K562 (cell line): ENCODE measurements around the gene IPO8. TPM values are rescaled to one million over a fixed set of nuclear protein-coding genes. Genes with fewer than 3 reads are reported as not detected.

Experiments used
- ATAC-seq: fragments of 200-7000 bp; cut with Tn5 transposase; 3 replicates; pipeline ENCODE4 v1.9.1; 2020; ENCODE audit warnings: moderate library complexity
- BruUV-seq: library from RNA; stranded (reverse); fragments of 400-500 nt; replicated peaks from 2 replicates; lab custom pipeline; 2021; lab: Mats Ljungman, UMichigan
- CTCF ChIA-PET: fragments of 300-600 bp; formaldehyde crosslinking; extraction: SDS; loops from one replicate; lab custom pipeline; 2021; ENCODE audit warnings: low intra/inter-chr PET ratio; lab: Yijun Ruan, JAX
- POLR2A ChIA-PET: fragments of 300-600, 350-650 bp; sonication (Branson Sonifier 250); formaldehyde crosslinking; extraction: SDS; loops from one replicate; lab custom pipeline; 2021; ENCODE audit warnings: antibody characterized with exemption, inconsistent platforms; lab: Yijun Ruan, JAX
- DNase-seq, 4 experiments: peaks; one replicate each; pipeline versions ENCODE4 v3.0.0 to v3.0.0-alpha.2; 2011 to 2018; ENCODE audit warnings: low spot score in 3 of 4, mixed read lengths in 3 of 4; ENCODE audit errors: extremely low read depth in 1 of 4
- FAIRE-seq: peaks from 2 replicates; lab custom pipeline; 2011; peaks lifted over from hg19 to GRCh38; lab: Jason Lieb, UNC
- H2AFZ ChIP-seq: 2 replicates; pipeline ENCODE4 v1.6.0; 2011; ENCODE audit warnings: low read depth, low read length, control low read depth, inconsistent platforms
- H3K27ac ChIP-seq: fragments of 200-600 bp; 3 replicates; pipeline ENCODE4 v1.8.0; 2011; ENCODE audit warnings: low read depth, mild to moderate bottlenecking, control low read depth, inconsistent platforms, low read length, moderate library complexity, mixed read lengths; ENCODE audit errors: extremely low read depth
- H3K27me3 ChIP-seq, 2 experiments: fragments of 300-600 bp in 1 of 2; 2 replicates in 1 of 2; 3 replicates in 1 of 2; pipeline versions ENCODE4 v1.6.0 to v1.8.0; 2011; ENCODE audit warnings: inconsistent platforms in 2 of 2, low read length in 2 of 2, mild to moderate bottlenecking in 1 of 2, mixed read lengths in 1 of 2, moderate library complexity in 1 of 2; ENCODE audit not compliant: control insufficient read depth in 2 of 2, insufficient read depth in 2 of 2
- H3K36me3 ChIP-seq: fragments of 300-600 bp; 3 replicates; pipeline ENCODE4 v1.8.0; 2011; ENCODE audit warnings: mild to moderate bottlenecking, low read length, inconsistent platforms; ENCODE audit not compliant: control insufficient read depth, insufficient read depth
- H3K4me1 ChIP-seq, 2 experiments: fragments of 200-600 bp in 1 of 2; replicated peaks in 1 of 2; 2 replicates in 1 of 2; 3 replicates in 1 of 2; pipeline versions ENCODE4 v1.5.1 to v1.8.0; 2011; ENCODE audit warnings: inconsistent platforms in 2 of 2, low read length in 2 of 2, mild to moderate bottlenecking in 1 of 2, mixed read lengths in 1 of 2, moderate library complexity in 1 of 2; ENCODE audit not compliant: control insufficient read depth in 2 of 2, insufficient read depth in 2 of 2
- H3K4me2 ChIP-seq: 2 replicates; pipeline ENCODE4 v1.6.1; 2011; ENCODE audit warnings: low read length, control low read depth, inconsistent platforms, mixed read lengths; ENCODE audit not compliant: insufficient read depth
- H3K4me3 ChIP-seq: fragments of 200-600 bp; sonication (generic), shearing (Covaris generic); 2 replicates; pipeline ENCODE4 v1.5.1; 2016; ENCODE audit warnings: control low read depth, inconsistent platforms
- H3K79me2 ChIP-seq: fragments of 200-600 bp; 3 replicates; pipeline ENCODE4 v1.8.0; 2011; ENCODE audit warnings: low read length, inconsistent platforms; ENCODE audit not compliant: control insufficient read depth, insufficient read depth
- H3K9ac ChIP-seq, 2 experiments: 2 replicates each; pipeline versions ENCODE4 v1.6.0 to v1.6.1; 2011; ENCODE audit warnings: low read depth in 2 of 2, low read length in 2 of 2, control low read depth in 1 of 2, inconsistent platforms in 1 of 2, mild to moderate bottlenecking in 1 of 2, mixed read lengths in 1 of 2; ENCODE audit not compliant: insufficient read depth in 1 of 2
- H3K9me1 ChIP-seq: one replicate; pipeline ENCODE4 v1.6.0; 2011; ENCODE audit warnings: inconsistent platforms, mild to moderate bottlenecking, low read length, moderate library complexity; ENCODE audit not compliant: control insufficient read depth, insufficient read depth
- H3K9me3 ChIP-seq: replicated peaks from 2 replicates; pipeline ENCODE4 v1.5.1; 2011; ENCODE audit warnings: low read depth, low read length, inconsistent platforms; ENCODE audit not compliant: control insufficient read depth, insufficient read depth
- H4K20me1 ChIP-seq: replicated peaks from 2 replicates; pipeline ENCODE4 v1.6.1; 2011; ENCODE audit warnings: low read length, inconsistent platforms, mixed read lengths; ENCODE audit not compliant: control insufficient read depth, insufficient read depth
- BHLHE40 ChIP-seq: IDR thresholded peaks from 2 replicates; pipeline ENCODE4 v1.6.1; 2011; ENCODE audit warnings: low read length, improper control_type of control experiment
- DDX20 ChIP-seq: fragments of 450-650 bp; IDR thresholded peaks from 2 replicates; pipeline ENCODE4 v1.6.1; 2016; ENCODE audit warnings: missing genetic modification characterization, low read depth, mild to moderate bottlenecking, missing compliant biosample characterization, moderate library complexity
- ETV6 ChIP-seq, 3 experiments: fragments of 150-350 bp in 1 of 3; sonication (generic) in 1 of 3; formaldehyde crosslinking in 1 of 3; IDR thresholded peaks; 2 replicates each; pipeline versions ENCODE4 v1.6.1 to v1.8.0; 2014 to 2022; ENCODE audit warnings: borderline replicate concordance in 2 of 3, low read depth in 2 of 3, antibody characterized with exemption in 1 of 3, low read length in 1 of 3, mild to moderate bottlenecking in 1 of 3, missing genetic modification reagents in 1 of 3
- MAZ ChIP-seq, 2 experiments: fragments of 450-650 bp in 1 of 2; sonication (generic) in 1 of 2; formaldehyde crosslinking; IDR thresholded peaks in 1 of 2; conservative IDR thresholded peaks in 1 of 2; 2 replicates each; pipeline versions ENCODE4 v1.4.0 to v1.5.0; 2020; ENCODE audit warnings: mild to moderate bottlenecking in 1 of 2, missing genetic modification reagents in 1 of 2
- NCOA1 ChIP-seq: fragments of 450-650 bp; IDR thresholded peaks from 2 replicates; pipeline ENCODE4 v1.6.1; 2016; ENCODE audit warnings: low read depth
- ZNF695 ChIP-seq: fragments of 450-650 bp; formaldehyde crosslinking; IDR thresholded peaks from 2 replicates; pipeline ENCODE4 v1.4.0; 2020; ENCODE audit warnings: mild to moderate bottlenecking, moderate library complexity
- WGBS: fragments of 100-300 bp; shearing (Covaris generic); methylation state at CpG from one replicate; pipeline ENCODE4 v1.1.6; 2016; ENCODE audit warnings: low coverage, mixed read lengths; ENCODE audit not compliant: insufficient coverage; ENCODE audit errors: missing lambda C conversion rate; 5-methylcytosine and 5-hydroxymethylcytosine counted together
- in situ Hi-C: fragments of 300-500 bp; cut with MboI; formaldehyde crosslinking; loops from 4 replicates; pipeline ENCODE4 v1.15.0; 2018; ENCODE audit warnings: inconsistent platforms, mixed read lengths
- intact Hi-C: fragments of 100-400 bp; cut with micrococcal nuclease; formaldehyde crosslinking; loops from 2 replicates; pipeline ENCODE4 v1.14.2; 2022
- polyA plus RNA-seq, 8 experiments: library from polyadenylated mRNA; depleted of rRNA in 4 of 8; stranded (reverse) in 5 of 8; unstranded in 3 of 8; fragments of >200 nt; fragmentation: Nextera tagmentation in 2 of 8; fragmentation: Illumina TruSeq in 1 of 8; extraction: Ambion mirVana in 2 of 8; extraction: Trizol in 1 of 8; gene quantifications; 2 replicates each; pipeline versions ENCODE4 v1.2.1 to v1.2.3, GENCODE V29; 2011 to 2014; ENCODE audit warnings: inconsistent platforms in 1 of 8, missing spikeins in 1 of 8
- total RNA-seq, 7 experiments: library from RNA; depleted of rRNA in 6 of 7; stranded (reverse); fragments of >200 nt in 6 of 7; fragmentation: Illumina TruSeq in 2 of 7; extraction: Trizol in 2 of 7; gene quantifications; 2 replicates each; pipeline versions ENCODE4 v1.2.1 to v1.2.3, GENCODE V29; 2011 to 2021; ENCODE audit warnings: low replicate concordance in 1 of 7
- TF ChIP-seq, protein P1 (sequence below), 3 experiments: fragments of 200-800 bp in 1 of 3; fragments of 250-450 bp in 1 of 3; fragments of 450-650 bp in 1 of 3; sonication (Bioruptor Pico) in 1 of 3; sonication (Bioruptor generic) in 1 of 3; formaldehyde crosslinking in 1 of 3; IDR thresholded peaks; 2 replicates each; pipeline versions ENCODE4 v1.6.1 to v1.8.0; 2016 to 2022; ENCODE audit warnings: mild to moderate bottlenecking in 2 of 3, missing genetic modification characterization in 2 of 3, missing compliant biosample characterization in 1 of 3, moderate library complexity in 1 of 3
- TF ChIP-seq, protein P2 (sequence below): fragments of 150-350 bp; conservative IDR thresholded peaks from 2 replicates; pipeline ENCODE4 v1.6.1; 2014; ENCODE audit warnings: low read length
- TF ChIP-seq, protein P3 (sequence below): fragments of 450-650 bp; formaldehyde crosslinking; IDR thresholded peaks from 2 replicates; pipeline ENCODE4 v1.4.0; 2020; ENCODE audit warnings: mild to moderate bottlenecking, moderate library complexity
- TF ChIP-seq, protein P4 (sequence below): fragments of 450-650 bp; IDR thresholded peaks from 2 replicates; pipeline ENCODE4 v1.6.1; 2016; ENCODE audit warnings: low read depth, mild to moderate bottlenecking, moderate library complexity

The IPO8 gene
- total and polyA plus RNA-seq, 9 of the 15 experiments (the other 6 are each of a cell fraction or from before 2014, with no cell fraction given): 6.5 to 39.6 (median 24.7) TPM

DNA sequence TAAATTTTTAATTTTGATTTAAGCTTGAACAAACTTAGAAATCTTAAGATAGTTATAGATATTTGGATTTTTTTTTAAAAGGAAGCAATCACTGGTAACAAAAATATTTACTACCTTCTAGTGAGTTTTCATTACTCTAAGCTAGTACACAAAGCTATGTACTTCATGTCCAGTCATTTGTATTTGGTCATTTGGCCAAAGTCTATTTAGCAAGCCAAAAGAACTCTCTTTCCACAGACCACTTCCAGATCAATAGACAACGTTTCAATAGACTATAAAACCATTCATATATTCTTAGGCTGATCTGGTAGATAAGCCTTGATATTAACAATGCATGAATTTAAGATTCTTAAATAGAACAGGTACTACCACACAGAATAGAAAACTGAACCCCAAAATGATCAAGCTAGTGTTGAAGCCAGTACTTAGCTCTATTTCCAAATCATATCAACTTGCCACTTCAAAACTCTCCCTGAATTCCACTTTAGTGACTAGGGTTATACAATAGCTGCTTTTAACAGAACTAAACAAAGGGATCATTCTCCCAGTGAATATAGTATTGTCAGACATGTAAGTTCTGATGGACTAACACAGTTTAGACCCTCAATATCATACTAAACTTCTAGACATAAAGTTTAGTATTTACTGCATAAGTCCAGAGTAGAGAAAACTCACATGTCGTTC, 37.4 kb upstream of the IPO8 start:
- 41% methylated on average over 2 of the region's 2 CpGs for WGBS
- no peaks in the 10 kb centered on the region for H3K4me1 ChIP-seq
- intact Hi-C loops: no loop called here
- no peak overlapping the region for H3K4me2 ChIP-seq
- no peak overlapping the region for H3K4me3 ChIP-seq
- H3K27ac ChIP-seq: no peak overlapping the region
- H3K27me3 ChIP-seq: no peaks in the 10 kb centered on the region
- H4K20me1 ChIP-seq: no peaks in the 10 kb centered on the region; the same call in 1 of the 2 replicates
- no peaks in the 10 kb centered on the region for H3K79me2 ChIP-seq
- CTCF ChIA-PET: no interaction called here
- POLR2A ChIA-PET: interaction anchor here (1.0 to 1.7 kb wide), 2 partner anchors 9 to 17 kb away, joined by 3 to 4 read pairs; no protein-coding TSS in a partner anchor
- ATAC-seq (no peak), DNase-seq (no peak), FAIRE-seq (no peak)
- in situ Hi-C loops: no loop called here
- BruUV-seq: no TSS peak
- H3K9me1 ChIP-seq: no peaks in the 10 kb centered on the region
- peaks cover 9% of the 10 kb centered on the region; the same call in 1 of the 3 replicates for H3K36me3 ChIP-seq
- H3K9me3 ChIP-seq: no peaks in the 10 kb centered on the region
- H3K9ac ChIP-seq: no peak overlapping the region
- no peak overlapping the region for H2AFZ ChIP-seq
- TF ChIP-seq NCOA1 (no peak), DDX20 (no peak), ZNF695 (no peak), BHLHE40 (no peak), MAZ (CRISPR knock-in tag; conservative IDR thresholded peaks at IDR 0.05 in 1 of 2, IDR thresholded peaks at IDR 0.05 in 1 of 2) (no peak), ETV6 (IDR thresholded peaks at IDR 0.05; ENCODE audit: borderline replicate concordance in 1 of 2, low read depth in 2 of 2, low read length in 1 of 2) (no peak), ETV6 (CRISPR knock-in tag; IDR thresholded peaks at IDR 0.05; ENCODE audit: borderline replicate concordance) (no peak)
- TF ChIP-seq, protein P1, sequence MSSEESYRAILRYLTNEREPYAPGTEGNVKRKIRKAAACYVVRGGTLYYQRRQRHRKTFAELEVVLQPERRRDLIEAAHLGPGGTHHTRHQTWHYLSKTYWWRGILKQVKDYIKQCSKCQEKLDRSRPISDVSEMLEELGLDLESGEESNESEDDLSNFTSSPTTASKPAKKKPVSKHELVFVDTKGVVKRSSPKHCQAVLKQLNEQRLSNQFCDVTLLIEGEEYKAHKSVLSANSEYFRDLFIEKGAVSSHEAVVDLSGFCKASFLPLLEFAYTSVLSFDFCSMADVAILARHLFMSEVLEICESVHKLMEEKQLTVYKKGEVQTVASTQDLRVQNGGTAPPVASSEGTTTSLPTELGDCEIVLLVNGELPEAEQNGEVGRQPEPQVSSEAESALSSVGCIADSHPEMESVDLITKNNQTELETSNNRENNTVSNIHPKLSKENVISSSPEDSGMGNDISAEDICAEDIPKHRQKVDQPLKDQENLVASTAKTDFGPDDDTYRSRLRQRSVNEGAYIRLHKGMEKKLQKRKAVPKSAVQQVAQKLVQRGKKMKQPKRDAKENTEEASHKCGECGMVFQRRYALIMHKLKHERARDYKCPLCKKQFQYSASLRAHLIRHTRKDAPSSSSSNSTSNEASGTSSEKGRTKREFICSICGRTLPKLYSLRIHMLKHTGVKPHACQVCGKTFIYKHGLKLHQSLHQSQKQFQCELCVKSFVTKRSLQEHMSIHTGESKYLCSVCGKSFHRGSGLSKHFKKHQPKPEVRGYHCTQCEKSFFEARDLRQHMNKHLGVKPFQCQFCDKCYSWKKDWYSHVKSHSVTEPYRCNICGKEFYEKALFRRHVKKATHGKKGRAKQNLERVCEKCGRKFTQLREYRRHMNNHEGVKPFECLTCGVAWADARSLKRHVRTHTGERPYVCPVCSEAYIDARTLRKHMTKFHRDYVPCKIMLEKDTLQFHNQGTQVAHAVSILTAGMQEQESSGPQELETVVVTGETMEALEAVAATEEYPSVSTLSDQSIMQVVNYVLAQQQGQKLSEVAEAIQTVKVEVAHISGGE (CRISPR knock-in tag; IDR thresholded peaks at IDR 0.05): no peak
- TF ChIP-seq, protein P2, sequence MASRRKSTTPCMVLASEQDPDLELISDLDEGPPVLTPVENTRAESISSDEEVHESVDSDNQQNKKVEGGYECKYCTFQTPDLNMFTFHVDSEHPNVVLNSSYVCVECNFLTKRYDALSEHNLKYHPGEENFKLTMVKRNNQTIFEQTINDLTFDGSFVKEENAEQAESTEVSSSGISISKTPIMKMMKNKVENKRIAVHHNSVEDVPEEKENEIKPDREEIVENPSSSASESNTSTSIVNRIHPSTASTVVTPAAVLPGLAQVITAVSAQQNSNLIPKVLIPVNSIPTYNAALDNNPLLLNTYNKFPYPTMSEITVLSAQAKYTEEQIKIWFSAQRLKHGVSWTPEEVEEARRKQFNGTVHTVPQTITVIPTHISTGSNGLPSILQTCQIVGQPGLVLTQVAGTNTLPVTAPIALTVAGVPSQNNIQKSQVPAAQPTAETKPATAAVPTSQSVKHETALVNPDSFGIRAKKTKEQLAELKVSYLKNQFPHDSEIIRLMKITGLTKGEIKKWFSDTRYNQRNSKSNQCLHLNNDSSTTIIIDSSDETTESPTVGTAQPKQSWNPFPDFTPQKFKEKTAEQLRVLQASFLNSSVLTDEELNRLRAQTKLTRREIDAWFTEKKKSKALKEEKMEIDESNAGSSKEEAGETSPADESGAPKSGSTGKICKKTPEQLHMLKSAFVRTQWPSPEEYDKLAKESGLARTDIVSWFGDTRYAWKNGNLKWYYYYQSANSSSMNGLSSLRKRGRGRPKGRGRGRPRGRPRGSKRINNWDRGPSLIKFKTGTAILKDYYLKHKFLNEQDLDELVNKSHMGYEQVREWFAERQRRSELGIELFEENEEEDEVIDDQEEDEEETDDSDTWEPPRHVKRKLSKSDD: no peak
- TF ChIP-seq, protein P3, sequence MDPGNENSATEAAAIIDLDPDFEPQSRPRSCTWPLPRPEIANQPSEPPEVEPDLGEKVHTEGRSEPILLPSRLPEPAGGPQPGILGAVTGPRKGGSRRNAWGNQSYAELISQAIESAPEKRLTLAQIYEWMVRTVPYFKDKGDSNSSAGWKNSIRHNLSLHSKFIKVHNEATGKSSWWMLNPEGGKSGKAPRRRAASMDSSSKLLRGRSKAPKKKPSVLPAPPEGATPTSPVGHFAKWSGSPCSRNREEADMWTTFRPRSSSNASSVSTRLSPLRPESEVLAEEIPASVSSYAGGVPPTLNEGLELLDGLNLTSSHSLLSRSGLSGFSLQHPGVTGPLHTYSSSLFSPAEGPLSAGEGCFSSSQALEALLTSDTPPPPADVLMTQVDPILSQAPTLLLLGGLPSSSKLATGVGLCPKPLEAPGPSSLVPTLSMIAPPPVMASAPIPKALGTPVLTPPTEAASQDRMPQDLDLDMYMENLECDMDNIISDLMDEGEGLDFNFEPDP: no peak
- TF ChIP-seq, protein P4, sequence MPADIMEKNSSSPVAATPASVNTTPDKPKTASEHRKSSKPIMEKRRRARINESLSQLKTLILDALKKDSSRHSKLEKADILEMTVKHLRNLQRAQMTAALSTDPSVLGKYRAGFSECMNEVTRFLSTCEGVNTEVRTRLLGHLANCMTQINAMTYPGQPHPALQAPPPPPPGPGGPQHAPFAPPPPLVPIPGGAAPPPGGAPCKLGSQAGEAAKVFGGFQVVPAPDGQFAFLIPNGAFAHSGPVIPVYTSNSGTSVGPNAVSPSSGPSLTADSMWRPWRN: no peak
